ENCODE data around the gene DPH1.
A peak's percentile ranks its signal among the peaks of the same experiment; 100 is the strongest.
"Not testable (repeated sequence)": the region's sequence is repeated elsewhere in the genome, so short reads cannot be mapped to it uniquely, and the experiment has no call there.

The DPH1 gene

DNA sequence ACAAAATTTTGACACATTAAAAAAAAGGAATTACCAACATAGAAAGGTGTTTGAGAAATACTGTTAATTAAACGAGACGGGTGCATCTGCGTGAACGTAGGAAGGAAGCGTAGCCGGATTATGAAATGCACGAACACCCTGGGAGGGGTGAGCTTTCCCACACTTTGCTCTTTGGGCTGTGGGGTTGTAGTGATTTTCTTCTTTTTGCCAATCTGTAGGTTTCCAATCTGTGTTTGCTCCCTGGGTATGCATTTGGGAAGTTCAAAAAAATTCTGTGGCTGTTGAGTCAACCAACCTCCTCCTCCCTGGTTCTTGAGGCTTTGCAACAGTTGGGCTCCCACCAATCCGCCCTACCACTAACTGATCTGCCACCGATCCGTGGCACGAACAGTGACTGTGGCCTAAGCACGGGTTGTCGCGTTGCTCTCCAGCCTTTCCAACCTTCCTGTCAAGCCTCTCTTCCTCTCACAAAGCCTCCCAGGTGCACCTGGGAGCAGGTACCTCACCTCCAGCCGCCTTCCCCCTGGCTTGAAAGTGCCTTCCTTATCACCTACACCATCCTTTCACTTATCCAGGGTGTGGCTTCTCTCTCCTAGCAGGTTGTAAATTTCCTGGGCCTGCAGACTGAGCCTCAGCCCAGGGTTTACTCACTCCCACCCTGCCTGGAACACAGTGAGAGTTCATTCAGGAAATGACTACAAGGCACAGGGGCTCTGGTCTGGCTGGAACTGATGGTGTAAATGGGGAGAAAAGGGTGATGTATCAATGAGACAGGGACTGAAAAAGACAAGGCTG, 21.4 kb upstream of the DPH1 start:
- no peak for DNase-seq

- no peak for DNase-seq
Measured at GRCh38 chr17:2009737-2010136, 20.2 kb upstream of the DPH1 start.

DNA sequence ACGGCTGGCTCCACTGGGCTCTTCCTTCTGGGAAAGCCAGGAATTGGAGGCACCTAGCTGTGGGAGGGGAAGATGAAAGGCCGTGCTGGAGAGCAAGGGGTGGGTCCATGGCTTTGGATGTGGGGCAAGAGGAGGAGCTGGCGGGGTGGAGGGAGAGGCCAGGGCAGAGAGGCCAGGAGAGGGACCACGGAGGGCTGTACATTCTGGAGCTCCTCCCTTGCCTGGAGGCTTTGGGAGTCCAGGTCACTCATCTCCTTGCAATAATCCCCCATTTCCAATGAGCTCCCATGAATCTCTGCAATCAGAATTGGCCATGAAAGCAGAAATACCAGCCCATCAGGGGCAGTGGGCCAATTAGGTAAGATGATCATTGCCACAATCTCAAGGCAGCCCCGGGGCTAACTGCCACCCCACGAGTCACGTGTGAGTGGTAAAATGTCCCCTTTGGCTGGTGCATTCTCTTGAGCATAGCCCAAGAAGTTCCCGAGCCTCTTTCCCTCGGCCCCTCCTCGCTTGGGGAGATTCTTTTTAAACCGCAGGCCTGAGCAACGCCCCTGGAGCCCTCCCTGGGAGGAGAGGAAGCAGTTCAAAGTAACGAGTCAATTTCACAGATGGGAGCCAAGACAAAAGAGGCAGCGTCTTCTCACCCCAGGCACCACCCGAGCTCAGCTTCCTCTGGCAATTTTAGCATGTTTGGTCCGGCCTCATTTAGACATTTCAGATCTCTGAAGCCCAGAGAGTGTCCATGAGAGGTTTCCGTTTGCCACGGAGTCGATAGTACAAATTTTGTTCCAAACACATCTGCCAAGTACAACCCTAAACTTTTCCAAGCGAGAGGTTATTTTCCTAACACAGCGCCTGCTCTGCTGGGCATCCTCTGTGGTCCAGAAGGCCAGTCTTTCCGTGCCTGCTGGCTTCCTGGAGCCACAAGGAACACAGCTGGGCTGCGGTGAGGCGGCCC, 18.3 kb upstream of the DPH1 start:
- peak; percentile 94 for DNase-seq

DNA sequence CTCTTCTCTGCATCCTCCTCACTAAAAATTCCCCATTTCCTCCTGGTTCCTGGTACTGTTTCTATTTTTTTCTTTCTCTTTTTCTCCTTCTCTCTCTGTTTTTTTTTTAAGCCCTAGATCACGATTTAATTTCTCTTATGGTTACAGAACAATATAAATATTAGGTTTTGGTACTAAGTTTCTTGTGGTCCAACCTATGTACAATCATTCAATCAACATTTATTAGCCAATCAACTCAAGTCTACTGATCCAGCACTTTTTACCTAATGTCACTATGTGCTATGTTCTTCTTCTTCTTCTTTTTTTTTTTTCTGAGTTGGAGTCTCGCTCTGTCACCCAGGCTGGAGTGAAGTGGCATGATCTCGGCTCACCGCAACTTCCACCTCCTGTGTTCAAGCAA, 17.5 kb upstream of the DPH1 start:
- DNase-seq: no peak

DNA sequence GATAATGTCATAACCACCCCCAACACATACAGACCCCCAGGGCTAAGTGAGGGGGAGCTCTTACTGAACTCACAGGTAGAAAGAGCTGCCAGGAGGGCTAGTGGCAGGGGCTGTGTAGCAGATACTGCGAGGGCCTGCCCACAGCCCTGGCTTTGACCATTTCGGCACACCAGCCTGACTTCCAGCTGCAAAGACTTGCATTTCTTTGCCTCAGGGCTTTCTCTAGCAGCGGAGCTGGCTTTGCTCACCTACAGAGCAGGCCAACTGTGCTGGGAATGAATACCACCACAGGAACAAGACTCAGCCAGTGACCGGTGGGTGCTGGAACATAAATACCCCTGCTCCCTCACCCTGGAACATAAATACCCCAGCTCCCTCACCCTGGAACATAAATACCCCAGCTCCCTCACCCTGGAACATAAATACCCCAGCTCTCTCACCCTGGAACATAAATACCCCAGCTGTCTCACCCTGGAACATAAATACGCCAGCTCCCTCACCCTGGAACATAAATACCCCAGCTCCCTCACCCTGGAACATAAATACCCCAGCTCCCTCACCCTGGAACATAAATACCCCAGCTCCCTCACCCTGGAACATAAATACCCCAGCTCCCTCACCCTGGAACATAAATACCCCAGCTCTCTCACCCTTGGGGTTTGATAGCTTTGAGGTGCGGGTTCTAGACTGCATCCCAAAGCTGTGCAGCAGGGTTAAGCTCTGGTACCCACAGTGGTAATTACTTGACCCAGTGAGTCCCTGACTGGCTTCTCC, 16.5 kb upstream of the DPH1 start:
- DNase-seq: not testable (repeated sequence)

DNA sequence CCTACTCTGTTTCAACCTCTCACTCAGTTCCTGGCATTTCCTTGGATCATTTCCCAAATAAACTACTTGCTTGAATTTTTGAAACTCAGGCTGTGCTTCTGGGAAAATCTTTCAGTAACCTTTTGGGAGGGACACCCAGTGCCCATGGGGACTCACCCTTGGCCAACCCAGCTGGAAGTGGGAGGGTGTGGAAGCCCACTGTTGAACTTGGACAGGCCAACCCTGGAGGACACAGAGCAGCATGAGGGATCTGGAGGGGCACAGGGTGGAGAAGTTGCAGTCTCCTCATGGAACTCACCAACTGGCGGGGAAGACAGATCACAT, 16.0 kb upstream of the DPH1 start:
- no peak for DNase-seq

DNA sequence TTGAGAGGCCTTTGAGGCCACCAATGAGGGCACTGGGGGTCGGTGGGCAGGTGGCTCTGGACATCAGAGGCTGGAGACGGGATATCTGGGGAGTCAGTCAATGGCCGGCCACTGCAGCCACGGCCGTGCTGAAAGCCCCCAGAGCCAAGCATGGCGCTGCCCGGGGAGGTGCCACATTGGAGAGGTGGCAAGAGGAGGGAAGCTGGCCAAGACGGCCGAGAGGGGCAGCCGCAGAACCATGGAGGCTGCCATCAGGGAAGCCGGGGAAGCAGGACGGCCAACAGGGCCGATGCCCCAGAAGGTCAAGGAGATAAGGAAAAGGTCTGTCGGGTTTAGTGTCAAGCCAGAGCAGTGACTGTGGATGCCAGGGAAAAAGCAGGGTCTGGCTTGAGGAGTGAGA, 14.6 kb upstream of the DPH1 start:
- no peak for DNase-seq

DNA sequence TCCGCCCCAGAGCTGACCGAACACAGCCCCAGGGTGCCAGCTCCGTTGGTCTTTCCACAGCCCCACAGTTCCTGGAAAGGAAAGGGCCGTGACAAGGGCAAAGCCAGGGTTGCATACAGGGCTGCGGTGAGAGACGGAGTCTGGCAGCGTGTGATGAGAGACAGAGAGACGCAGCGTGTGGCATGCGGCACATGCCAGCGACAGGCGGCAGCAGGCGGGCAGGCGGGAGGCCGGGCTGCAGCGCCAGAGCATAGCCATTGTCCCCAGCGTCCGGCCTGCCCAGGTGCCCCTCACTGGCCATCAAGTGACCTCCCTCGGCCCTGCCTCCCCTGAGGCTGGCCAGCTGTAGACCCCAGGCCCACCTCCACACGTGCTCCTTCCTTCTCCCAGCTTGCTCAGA, 13.5 kb upstream of the DPH1 start:
- DNase-seq: no peak

GRCh38 chr17:2017274-2017941, 12.5 kb upstream of the DPH1 start:
- peak; percentile 51 for DNase-seq

DNA sequence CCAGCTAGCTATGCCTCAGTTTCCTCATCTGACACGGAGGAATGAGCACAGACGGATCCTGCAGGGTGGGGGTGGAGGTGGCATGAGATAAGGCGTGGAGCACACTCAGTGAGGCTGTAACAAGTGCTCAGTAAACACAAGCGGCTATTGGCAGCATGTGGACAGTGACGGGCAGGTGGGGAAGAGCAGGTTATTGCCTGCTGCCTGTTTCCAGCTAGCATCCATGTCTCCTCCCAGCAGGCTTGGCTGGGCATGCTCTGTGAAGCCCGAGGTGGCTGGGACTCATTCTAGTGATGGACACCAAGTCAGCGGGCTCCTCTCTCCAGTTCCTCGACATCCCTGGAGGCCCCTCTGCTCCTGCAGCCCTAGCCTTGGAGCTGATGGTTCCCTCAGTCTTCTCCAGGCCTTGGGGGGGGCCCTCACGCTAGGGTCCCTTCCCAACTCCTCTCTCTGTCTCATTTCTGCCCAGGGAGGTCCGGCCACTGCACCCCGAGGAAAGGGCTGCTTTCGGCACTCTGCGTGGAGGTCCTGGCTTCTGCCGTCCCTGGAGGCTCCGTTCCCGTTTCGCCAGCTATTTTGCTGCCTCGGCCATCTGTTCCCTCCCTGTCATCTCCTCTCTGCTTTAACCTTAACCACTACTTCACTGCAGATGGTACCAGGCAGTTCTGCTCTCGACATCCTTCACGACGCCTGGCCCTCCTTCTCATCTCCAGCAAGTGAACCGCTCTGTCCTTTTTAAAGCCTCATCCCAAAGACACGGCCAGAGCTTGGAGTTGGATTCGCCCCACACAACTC, 11.0 kb upstream of the DPH1 start:
- DNase-seq: no peak

GRCh38 chr17:2019723-2020122, 10.2 kb upstream of the DPH1 start:
- no peak for DNase-seq

- no peak for DNase-seq
Measured at GRCh38 chr17:2020721-2021120, 9.2 kb upstream of the DPH1 start.

DNA sequence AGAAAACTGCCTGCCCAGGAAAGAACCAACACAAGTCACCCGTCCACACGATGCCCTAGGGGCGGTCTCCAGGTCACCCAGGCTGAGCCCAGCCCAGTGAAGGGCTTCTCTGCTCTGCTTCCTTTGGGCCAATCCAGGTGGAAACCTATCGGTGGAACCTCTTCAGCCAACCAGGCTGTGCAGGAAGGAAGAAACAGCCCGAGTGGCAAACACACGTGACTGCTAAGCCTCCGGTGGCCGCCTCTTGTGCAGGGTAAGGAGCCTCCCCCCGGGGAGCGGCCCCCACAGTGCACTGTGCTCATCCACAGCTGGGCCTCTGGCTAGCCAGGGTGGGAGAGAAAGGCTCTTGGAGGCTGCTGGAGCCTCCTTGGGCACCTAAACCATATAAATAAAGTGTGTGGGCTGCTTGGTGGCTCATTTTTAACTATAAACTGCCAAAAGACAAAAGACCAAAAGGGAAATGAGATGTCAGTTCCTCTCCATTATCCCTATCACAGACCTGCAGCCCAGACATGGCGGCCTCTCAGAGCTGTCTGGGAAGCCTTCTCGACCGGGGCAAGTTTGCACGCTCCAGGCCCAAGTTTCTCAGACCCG, 7.2 kb upstream of the DPH1 start:
- DNase-seq: no peak

- no peak for DNase-seq
Measured at GRCh38 chr17:2023256-2023655, 6.7 kb upstream of the DPH1 start.

GRCh38 chr17:2023692-2024571, 6.0 kb upstream of the DPH1 start:
- DNase-seq: peak; percentile 43

DNA sequence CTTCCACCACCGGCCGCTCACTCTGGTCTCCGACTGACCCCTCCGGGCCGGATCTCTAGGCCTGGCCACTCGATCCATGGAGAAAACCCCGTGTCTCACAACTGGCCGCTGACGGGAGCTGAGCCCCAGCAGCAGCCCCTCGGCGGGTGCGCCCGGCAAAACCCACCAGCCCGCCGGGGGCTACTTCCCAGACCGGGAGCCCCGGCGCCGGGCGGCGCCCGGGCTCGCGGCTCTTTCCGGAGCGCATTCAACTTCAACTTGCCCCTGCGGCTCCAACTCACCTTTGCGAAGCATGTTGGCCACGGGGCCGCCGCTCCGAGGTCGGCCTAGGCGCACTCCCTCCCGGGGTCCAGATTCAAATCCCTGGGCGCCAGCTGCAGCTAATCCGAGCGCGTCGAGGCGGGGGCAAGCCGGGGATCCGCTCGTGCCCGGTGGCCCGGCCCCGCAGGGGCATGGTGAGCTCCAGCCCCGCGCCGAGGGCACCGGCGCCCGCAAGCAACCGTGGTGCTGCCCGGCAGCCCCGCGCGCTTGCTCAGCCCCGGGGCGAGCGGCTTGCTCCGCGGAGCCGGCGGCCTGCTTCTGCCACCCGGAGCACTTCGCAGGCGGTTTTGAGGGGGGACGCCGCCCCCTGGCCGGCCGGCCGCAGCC, 5.3 kb upstream of the DPH1 start:
- DNase-seq: no peak

- DNase-seq: peak; percentile 50
Measured at GRCh38 chr17:2025220-2025621, 4.7 kb upstream of the DPH1 start, which contains the start of gene RTN4RL1. TSS of gene RTN4RL1 (minus strand) at chr17:2025334. CDS start at chr17:2024865, 469 bp downstream.

DNA sequence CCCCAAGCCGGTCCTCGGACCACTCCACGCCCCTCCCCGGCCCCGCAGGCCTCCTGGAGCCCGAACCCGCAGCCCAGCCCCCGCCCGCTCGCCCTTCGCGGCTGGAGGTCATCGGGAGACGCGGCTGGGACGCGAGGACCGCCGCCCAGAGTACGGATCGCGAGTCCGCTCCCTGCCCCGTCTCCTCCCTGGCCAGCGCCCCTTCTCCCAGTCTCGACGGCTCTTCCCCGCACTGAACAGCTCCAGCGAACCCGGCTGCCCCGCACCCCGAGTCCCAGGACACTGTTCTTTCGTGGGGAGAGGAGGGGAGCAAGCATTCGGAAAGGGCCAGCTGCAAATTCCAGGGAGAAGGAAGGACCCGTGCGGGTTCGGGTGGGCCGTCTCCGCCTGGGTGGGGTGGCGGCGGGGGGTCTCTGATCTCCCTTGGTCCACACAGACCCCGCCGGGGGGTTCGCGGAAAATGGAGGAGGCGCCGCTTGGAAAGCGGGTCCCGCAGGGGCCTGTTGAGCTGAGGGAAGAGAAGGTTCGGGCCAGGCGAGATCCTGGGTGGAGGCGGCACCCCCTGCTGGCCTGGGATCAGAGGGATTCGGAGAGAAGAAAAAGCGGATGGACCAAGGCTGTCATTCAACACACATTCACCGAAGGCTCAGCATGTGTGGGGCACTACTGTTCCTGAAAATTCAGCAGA, 4.2 kb upstream of the DPH1 start:
- peak; percentile 25 for DNase-seq
